Kidney capillary endothelial cell (primary cell): ENCODE data around the gene LIMD2.

ENCODE experiments used
- DNase-seq: peaks from one replicate; pipeline ENCODE4 v3.0.0-alpha.2; 2018; ENCODE audit warnings: low spot score

Gene LIMD2

DNA sequence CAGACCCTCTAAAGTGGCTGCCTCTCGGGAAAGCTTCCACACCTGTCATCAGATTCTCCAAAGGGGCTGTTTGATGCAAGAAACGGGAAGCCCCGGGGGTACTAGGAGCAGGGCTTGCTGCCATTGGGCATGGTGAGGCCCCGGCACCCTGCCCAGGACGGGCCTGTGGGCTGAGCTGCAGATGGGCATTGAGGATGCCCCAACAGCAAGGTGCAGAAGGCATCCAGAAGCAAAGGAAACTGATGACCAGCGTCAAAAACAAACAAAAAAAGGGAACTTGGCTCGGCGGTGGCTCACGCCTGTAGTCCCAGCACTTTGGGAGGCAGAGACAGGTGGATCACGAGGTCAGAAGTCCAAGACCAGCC, 1.5 kb upstream of the LIMD2 start:
- DNase-seq: no peak

DNA sequence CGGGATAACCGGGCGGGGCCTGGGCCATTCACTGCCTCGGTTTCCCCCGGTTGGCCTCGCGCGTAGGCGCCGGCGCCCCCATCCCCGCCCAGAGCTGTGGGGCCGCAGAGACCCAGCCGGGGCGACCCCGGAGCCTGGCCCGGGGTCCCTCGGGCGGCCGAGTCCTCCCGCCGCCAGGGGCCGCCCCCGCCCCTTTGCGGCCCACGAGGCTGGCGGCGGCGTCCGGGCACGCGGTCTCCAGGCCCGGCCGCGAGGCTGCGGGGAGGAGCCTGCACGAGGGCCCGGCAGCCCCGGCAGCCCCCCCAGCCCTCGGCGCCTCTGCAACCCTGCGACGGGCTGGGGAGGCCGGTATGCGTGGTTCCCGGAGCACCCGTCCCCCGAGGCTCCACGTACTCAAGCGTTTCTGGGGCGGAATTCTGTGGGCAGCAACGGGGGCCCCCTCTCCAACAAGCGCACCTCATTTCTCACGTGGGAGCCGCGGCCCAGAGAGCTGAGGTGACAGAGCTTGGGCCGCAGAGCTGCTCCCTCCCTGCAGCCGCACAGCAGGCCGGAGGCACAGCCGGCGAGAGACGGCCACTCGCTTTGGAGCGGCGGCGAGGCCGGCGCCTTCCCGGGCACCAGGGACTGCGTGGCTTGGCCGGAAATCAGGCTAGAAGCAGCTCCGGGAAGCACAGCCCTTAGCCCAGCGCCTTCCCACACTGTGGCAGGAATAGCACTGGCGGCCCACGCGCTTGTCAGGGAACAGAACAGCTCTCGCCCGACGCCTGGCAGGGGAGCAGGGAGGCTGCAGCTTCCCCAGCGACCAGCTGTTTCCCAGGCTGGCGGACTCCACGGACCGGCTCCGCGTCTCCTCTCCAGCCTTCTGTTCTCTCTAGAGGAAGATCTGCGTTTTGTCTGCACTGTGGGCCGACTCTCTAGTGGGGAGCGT, 867 bp upstream of the LIMD2 start:
- peak; percentile 81 for DNase-seq

GRCh38 chr17:63698886-63699637, 863 bp downstream of the LIMD2 start:
- DNase-seq: peak; percentile 71

DNA sequence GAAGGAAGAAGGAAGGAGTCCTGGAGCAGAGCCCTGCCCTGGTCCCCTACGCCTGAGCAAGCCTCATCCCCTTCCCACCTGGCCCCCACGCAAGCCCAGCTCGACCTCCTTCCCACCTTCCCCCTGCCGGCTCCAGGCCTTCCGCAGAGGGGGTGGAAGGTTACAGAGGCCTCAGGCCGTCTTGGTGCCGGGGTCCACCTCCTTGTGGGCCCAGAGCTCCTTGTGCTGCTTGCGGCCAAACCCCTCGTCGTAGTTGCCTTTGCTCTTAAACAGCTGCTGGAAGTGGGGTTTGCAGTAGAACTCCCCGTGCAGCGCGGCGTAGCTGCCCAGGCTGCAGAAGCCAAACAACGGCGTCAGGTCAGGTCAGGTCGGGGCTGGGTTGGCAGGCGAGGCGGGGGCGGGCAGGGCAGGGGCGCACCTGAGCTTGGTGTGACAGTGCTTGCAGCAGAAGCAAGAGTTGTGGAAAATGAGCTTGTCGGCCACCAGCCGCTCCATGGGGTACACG, 1.5 kb downstream of the LIMD2 start:
- no peak for DNase-seq

DNA sequence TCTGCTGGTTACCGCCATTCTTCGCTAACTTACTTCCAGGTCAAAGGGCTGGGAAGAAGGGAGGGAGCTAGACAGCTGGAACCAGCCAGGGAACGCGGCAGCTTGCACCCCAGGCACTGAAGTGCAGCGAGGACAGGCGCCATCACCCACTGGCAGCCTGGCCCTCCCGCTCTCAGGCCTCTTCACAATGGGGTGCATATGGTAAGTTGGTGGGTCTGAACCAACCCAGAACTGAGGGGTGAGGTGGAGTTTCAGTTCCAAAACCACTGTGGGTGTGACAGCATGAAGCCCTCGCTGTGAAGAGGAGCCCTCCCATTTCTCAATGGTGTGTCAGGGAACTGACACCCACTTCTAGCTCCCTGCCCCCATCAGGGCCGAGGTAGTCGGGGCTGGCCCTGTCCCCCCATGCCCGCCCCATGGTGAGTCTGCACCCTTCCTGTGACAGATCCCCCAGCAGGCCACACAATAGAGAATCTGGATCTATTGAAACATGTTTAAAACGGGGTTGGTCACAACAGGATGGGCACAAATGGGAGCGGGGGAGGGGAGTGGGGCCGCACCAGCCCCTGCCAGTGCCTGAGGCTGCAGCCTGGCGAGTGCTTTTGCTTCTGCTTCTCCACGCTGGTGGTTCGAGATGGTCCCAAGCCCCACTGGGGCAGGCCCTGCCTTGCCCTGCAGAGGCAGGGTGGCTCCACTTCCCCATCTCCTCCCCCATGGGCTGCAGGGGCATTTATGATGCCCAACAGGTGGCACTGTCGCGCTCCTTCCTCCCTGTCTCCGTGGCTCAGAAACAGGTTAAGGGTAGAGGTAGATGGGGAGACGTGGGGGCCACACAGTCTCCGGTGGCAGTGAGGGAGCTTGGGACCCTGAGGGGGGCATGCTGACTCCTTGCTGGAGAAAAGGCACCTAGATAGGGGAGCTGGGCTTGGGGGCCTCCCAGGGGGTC, 2.3 kb downstream of the LIMD2 start:
- no peak for DNase-seq

DNA sequence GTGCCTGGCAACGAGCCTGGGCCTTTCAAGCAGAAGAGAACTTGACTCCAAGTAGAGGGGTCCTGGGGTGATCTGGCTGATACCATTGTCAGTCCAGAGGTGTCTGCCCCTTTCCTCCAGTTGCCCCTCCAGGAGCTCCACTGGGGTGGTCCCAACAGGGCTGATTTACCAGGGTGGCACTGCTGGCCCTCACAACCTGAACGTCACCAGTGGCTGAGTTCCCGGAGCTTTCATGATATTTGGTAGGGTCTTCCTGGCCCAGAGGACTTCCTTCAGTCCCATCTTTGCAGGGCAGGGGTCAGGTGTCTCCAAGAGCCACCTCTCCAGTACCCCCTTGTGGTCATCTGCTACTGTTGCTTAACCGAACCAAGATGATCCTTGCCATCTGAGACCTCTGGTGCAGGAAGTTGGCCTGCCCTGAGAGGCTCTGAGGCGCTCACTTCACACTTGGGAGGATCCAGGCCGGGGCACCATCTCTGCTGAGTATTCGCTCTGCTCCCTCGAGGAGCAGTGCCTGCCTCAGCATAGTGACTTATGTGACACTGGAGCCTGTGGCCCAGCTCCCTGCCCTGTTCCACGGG, 3.5 kb downstream of the LIMD2 start:
- DNase-seq: peak; percentile 66

DNA sequence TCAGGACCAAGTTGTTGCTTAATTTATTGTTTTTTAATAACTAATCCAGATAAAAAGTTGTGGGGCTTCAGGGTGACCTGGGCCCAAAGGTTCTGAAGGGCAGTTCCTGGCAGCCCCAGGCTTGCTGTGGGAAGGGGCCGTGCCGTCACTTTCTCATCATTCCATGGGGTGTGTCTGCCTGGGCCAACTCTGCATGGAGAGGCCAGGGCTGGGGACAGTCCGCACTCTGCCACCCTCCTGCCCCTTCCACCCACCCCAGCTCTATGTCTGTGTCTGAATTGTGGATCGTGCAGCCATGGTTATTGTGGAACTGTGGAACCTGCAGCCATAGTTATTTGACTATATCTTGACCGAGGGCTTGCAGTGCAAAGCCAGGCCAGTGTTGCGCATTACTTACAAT, 4.0 kb downstream of the LIMD2 start:
- no peak for DNase-seq

DNA sequence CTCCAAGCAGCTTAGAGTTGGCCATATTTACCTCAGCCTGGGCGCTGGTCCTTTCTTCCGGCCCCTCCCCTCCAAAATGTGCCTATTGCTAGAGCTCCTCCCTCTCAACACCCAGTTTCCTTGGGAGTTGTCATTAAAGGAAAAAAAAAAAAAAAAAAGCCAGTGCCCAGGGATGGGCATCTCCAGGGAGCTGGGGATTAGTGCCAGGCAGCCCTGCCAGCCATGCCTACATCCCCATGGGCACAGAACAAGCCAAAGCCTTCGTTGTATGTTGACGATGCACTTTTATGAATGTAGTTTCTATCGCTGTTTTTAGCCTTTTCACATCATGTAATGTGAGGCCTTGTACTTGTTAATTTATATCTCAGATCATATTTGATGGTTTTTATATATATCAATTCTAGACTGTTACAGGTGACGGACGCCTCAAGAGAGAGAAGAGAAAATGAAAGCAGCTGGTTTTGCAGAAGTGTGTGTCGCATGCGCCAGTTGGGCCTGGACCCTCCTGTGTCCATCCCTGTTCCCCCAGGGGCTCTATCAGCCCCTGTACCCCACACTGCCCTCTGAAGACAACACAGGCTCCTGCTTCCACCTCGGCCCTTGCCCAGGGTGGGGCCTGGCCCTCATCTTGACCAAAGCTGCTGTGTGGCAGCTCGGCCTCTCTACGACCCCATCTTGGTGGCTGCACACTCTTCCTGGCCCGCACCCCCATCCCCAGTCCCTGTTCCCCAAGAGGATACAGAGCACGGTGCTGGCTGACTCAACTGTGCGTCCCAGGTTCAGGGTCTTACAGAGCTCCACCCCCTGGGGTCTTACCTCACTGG, 4.8 kb downstream of the LIMD2 start:
- DNase-seq: no peak

- DNase-seq: no peak
Observed at GRCh38 chr17:63694229-63694949, 5.5 kb downstream of the LIMD2 start.

- DNase-seq: no peak
Observed at GRCh38 chr17:63693411-63694113, 6.4 kb downstream of the LIMD2 start.

DNA sequence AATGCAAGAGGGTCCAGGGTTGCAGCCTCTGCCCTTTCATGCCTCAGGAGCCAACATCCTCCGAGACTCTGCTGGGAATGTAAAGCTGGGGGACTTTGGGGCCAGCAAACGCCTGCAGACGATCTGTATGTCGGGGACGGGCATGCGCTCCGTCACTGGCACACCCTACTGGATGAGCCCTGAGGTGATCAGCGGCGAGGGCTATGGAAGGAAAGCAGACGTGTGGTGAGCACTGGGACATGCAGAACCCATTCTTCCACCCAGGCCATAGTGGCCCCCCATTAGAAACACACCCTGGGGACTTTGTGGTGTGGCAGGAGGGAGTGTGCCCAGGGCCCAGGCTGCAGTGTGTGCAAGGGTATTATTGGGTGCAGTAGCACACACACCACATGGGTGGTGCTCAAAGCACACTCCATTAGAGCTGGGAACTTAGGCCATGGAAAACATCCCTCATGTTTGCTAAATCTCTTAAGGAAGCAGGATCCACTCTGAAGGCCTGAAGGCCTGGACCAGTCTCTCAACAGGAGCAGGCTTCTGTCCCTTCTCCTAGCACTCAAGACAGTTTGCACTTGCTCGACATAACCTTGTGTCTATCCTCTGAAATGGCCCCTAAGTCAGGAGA, 7.6 kb downstream of the LIMD2 start:
- no peak for DNase-seq

DNA sequence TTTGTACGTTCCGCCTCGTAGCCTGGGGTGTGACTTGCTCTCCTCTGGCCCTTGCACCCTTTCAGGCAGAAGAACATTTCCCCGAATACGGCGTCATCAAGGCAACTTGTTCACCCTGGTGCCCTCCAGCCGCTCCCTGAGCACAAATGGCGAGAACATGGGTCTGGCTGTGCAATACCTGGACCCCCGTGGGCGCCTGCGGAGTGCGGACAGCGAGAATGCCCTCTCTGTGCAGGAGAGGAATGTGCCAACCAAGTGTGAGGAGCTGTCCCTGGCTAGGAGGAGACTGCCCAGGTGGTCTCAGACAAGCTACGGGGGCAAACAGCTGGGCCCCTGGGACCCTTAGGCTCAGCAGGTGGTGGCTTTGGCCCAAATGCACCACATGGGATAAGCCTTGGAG, 10.4 kb downstream of the LIMD2 start:
- no peak for DNase-seq

DNA sequence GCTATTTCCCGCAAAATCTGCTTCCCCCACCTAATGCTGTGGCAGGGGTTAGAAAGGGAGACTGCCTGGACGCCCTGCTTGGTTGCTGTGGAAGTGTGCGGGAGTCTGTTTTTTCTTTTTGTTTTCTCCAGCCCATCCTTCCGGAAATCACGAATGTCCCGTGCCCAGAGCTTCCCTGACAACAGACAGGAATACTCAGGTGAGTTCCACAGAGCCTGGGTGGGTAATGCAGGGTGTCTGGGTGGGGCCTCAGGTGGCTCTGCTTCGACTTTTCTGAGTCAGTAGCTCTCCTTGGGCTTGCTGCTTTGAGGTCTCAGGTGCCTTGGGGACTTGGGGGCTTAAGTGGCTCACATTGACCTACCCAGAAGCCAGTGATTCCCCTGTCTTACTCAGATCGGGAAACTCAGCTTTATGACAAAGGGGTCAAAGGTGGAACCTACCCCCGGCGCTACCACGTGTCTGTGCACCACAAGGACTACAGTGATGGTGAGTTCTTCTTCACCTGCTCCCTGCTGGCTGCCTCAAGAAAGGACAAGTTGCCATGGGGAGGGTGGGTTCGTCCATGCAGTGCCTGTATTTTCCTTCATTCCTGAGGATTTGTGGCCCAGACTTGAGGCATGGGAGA, 11.4 kb downstream of the LIMD2 start:
- no peak for DNase-seq

GRCh38 chr17:63686138-63686685, 13.7 kb downstream of the LIMD2 start:
- no peak for DNase-seq

GRCh38 chr17:63685578-63685977, 14.3 kb downstream of the LIMD2 start:
- no peak for DNase-seq

- DNase-seq: no peak
Observed at GRCh38 chr17:63685041-63685440, 14.9 kb downstream of the LIMD2 start.

GRCh38 chr17:63682981-63683380, 16.9 kb downstream of the LIMD2 start:
- no peak for DNase-seq

GRCh38 chr17:63682441-63682840, 17.5 kb downstream of the LIMD2 start:
- DNase-seq: no peak
